ENCODE results near the gene TRAF7.
A peak's percentile ranks its signal among the peaks of the same experiment; 100 is the strongest.

Gene TRAF7

DNA sequence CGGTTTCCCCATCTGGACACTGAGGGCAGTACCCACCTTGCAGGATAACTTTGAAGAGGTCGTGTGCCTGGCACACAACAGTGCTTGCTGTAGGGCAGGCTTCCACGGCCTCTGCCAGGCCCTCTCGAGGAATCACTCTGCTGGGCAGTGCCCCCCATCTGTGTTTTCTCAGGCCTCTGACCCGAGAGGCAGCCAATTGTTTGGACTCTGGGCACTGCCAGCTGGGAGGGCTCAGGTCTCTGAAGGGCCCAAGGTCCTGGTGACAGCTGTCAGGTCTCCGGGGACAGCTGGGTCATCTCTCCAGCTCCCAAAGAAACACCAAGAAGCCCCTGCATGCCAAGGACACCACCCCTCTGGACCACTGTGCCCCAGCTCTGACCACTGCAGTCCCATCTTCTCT lies 8.2 kb upstream of the TRAF7 start:
- no peak for DNase-seq

DNA sequence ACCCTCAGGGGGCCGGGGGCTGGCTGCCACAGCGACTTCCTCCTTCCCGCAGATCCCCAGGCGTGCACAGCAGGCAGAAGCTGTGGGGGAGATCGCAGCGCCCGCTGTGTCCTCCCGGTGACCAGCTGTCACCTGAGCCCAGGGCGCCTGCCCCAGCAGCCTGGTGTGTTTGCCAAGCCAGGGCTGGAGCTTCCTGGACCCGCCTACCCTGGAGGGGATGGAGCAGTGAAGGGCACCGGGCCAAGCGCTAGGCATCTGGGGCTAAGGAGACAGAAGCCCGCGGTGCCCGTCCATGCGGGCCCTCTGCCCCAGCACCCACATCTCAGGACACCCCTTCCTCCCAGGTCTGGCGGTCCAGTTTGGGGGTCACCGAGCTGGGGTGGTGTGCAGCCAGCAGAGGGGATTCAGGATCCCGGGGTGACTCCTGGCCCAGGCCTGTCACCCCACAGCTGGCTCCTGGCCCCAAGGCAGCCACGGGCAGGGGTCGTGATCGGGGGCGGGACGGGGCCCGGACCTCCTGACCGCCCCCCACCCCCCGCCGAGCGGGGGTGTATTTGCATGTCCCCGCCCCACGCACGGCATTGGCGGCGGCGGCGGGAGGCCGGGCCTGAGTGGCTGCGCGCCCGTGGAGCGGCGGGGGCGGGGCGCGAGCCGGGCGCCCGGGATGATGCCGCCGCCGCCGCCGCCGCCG lies 7.5 kb upstream of the TRAF7 start, which contains the start of gene RAB26:
Gene RAB26, plus strand, starts transcription at position 645 of the 691 bp plus-strand sequence. CDS start 159 bp downstream, outside the sequence.
- DNase-seq = peak in 44 of 56 donors; percentile 15 to 82 (median 56)

- no peak for DNase-seq
These were observed 6.6 kb upstream of the TRAF7 start for GRCh38 chr16:2148714-2149629.

DNA sequence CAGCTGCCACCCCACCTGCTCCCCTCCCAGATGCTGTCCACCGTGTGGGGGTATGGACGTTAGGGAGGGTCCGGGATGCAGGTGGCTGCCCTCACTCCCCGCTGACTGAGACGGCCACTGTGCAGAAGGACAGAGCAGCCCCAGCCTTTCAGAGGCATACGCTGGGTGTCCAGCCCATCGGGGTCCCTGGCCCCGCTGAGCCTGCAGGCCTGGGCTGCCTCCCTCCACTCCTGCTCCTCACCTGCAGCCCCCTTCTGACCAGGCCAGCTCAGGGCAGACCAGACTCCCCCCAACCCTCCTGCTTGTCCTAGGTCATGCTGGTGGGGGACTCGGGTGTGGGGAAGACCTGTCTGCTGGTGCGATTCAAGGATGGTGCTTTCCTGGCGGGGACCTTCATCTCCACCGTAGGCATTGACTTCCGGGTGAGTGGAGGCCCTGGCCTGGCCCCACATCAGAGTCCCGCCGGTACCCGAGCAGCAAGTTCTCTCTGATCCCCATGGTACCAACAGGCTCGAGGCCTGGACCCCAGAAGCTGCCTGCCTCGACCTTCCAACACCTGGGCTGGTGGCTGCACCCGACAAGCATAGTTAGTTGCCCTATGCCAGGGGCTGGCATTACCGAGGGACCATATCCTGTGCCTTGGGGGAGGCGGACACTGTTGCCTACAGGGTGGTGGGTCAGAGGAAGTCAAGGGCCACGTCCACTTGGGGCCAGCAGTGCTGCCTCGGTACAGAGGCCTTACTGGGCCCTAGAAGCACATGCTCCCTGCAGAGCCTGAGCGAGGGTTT lies 5.8 kb upstream of the TRAF7 start:
- DNase-seq = no peak

GRCh38 chr16:2150418-2151187 lies 5.0 kb upstream of the TRAF7 start:
- DNase-seq = no peak

GRCh38 chr16:2151188-2152091 lies 4.1 kb upstream of the TRAF7 start:
- no peak for DNase-seq

- peak in 1 of 56 donors; percentile 45 for DNase-seq
These were observed 2.7 kb upstream of the TRAF7 start for GRCh38 chr16:2152695-2153506.

DNA sequence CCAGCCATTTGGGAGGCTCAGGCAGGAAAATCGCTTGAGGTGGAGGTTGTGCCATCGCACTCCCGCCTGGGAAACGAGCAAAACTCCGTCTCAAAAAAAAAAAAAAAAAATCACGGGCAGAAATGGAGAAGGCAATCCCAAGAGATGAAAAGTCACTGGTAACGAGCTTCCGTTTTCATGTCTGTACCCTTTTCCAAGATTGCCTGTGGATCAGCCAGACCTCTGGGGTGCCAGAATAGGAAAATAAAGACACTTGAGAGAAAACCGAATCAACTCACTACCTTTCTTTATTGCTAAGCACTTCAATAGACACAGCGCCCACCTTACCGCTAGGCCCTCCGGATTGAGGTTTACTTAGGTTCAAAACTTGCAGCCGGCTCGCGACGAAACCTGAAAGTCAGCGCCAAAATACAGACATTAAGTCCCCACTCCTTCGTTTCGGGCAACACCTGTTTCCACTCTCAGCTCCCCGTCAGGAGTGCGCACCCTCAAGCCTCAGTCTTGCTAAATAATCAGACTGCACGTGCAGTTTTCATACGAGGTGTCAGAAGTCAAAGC lies 970 bp upstream of the TRAF7 start:
- DNase-seq = no peak

GRCh38 chr16:2155977-2156848 lies 631 bp downstream of the TRAF7 start:
- DNase-seq = peak in 2 of 56 donors; percentile 14 to 45

- no peak for DNase-seq
These were observed 1.3 kb downstream of the TRAF7 start for GRCh38 chr16:2156849-2157224.

DNA sequence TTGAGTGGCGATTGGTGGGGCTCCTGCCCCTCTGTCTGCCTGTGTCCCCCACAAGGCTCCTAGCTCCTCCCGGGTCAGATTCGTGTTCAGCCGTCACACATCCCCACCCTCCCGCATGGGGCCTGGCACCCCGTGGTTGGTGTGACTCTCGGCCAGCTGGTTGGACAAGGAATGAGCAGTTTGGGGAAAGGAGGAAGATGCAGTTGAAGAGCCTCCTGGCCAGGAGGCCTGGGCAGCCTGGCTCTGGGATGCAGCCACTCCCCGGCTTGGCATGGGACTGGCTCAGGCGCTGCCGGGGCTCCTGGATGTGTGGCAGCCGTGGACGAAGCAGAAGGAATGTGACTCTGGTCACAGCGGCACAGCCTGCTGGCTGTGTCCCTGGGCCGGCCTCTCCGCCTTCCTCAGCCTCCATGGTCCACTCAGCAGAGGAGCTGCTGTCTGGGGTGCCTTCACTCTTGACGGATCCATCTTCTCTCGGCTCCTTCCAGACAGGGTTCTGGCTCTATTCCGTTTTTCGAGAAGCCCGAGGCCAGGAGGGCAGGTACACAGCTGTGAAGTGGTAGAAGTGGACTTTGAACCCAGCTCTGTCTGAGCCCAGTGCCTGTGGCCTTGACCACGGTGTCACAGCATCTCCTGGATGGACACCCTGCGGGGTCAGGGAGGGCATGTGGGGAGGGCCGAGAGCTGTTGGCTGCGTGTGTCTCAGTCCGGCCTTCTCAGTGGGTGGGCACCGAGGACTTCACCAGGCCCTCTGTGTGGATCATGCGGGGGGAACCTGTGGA lies 2.1 kb downstream of the TRAF7 start:
- peak in 4 of 56 donors; percentile 11 to 53 (median 22) for DNase-seq

DNA sequence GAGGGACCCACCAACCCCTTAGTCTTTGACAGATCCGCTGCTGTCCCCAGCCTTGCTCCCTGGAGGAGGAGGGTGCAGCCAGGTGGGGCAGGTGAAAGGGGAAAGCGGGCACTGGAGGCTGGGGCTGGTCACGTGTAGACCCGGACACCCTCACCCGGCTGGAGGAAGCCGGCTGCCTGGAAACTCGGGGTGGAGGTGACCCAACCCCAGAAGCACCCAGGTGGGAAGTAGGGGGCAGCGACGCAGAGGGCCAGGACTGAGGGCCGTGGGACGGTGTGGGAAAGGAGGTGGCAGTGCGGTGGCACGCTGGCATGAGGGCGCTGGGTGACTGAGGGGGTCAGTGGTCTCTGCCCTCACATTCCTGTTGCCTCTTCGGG lies 2.7 kb downstream of the TRAF7 start:
- no peak for DNase-seq

DNA sequence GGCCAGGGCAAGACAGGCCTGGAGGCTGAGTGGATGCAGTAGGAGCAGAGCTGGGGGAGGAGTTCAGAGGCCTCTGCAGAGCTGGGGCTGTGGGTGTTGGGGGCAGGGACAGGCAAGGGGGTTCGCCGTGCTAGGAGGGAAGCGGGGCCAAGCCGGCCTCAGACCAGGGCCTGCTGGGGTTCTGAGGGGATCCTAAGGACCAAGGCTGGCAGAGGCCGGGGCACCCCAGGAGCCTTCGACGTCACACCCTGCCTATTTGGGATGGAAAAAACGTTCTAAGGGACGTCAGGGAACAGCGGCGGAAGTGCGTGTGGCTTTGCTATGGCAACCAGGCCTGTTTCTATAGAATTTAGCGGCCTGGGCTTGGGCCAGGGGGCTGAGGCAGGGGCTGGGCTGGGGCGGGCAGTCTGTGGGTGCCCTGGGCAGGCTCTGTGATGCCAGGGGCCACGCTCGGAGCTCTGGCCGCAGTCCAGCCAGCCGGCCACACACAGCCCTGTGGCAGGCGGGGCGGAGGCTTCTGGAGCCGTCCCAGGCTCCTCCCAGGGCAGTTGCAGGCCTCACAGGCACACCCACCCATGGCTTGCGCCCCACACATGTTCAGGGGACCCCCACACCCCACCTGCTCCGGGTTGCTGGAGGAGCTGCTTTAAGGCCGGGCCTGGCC lies 3.7 kb downstream of the TRAF7 start:
- DNase-seq = peak in 37 of 56 donors; percentile 18 to 83 (median 60)

- peak in 1 of 56 donors; percentile 32 for DNase-seq
These were observed 5.5 kb downstream of the TRAF7 start for GRCh38 chr16:2160915-2161551.

DNA sequence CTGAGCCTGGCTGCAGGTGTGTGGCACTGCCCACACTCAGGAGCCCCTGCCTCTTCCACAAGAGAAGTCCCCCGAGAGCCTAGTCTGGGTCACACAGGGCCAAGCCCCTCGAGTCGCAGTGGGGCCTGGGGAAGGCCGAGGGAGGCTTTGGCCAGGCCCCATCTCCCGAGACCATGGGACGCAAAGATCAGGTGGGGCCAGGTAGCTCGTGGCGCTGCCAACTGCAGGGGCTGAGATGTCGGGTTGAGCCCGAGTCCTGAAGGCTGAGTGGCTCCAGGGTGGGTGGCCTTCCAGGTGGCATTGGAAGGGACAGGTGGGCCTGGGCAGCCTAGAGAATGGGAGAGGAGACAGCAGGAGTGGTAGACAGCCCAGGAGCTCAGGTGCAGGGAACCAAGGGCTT lies 6.3 kb downstream of the TRAF7 start:
- no peak for DNase-seq
